ENCODE results near the gene CCDC71L. TPM values are rescaled to one million over a fixed set of nuclear protein-coding genes. Genes with fewer than 3 reads are reported as not detected.

The CCDC71L gene
- total RNA-seq, 2 experiments from 2014 or later, result 16.6 to 17.8 TPM

DNA sequence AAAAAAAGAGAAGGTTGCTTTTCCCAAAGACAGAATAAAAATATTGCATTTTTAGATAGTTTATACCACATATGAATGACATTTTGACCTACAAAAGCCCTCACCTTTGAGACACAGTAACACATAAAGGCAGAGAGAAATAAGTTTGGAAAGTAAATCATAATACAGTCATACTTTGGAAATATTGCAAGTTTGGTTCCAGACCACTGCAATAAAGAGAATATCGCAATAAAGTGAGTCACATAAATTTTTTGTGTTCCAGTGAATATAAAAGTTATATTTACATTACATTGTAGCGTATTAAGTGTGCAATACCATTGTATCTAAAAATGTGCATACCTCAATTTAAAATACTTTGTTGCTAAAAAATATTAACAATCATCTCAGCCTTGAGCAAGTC is 40.3 kb downstream of the CCDC71L start:
- H3K4me1 Mint-ChIP-seq (ENCODE audit: low read depth), result peaks cover 1% of the 10 kb centered on the region
- H3K36me3 Mint-ChIP-seq (ENCODE audit: low read depth), result no peaks in the 10 kb centered on the region
- H3K27me3 Mint-ChIP-seq (ENCODE audit: low read depth), result peaks cover 7% of the 10 kb centered on the region
- ATAC-seq (no peak), DNase-seq (no peak)
- no peaks in the 10 kb centered on the region for H3K9me3 Mint-ChIP-seq (ENCODE audit: insufficient read depth)
- ChIA-PET CTCF (no interaction called here), POLR2A (no interaction called here)
- H3K4me3 Mint-ChIP-seq, result no peak overlapping the region
- no peak overlapping the region for H3K27ac Mint-ChIP-seq

GRCh38 chr7:106620034-106620433 is 40.9 kb downstream of the CCDC71L start:
- no peaks in the 10 kb centered on the region for H3K36me3 Mint-ChIP-seq (ENCODE audit: low read depth)
- H3K4me1 Mint-ChIP-seq (ENCODE audit: low read depth), result no peaks in the 10 kb centered on the region
- no peak overlapping the region for H3K4me3 Mint-ChIP-seq
- CTCF ChIA-PET, result no interaction called here
- H3K27ac Mint-ChIP-seq, result no peak overlapping the region
- ATAC-seq (no peak), DNase-seq (no peak)
- POLR2A ChIA-PET, result no interaction called here
- no peaks in the 10 kb centered on the region for H3K9me3 Mint-ChIP-seq (ENCODE audit: insufficient read depth)
- peaks cover 9% of the 10 kb centered on the region for H3K27me3 Mint-ChIP-seq (ENCODE audit: low read depth)

- Mint-ChIP-seq H3K9me3 (ENCODE audit: insufficient read depth) (no peaks in the 10 kb centered on the region), H3K27ac (no peak overlapping the region), H3K4me1 (ENCODE audit: low read depth) (no peaks in the 10 kb centered on the region), H3K4me3 (no peak overlapping the region), H3K36me3 (ENCODE audit: low read depth) (no peaks in the 10 kb centered on the region), H3K27me3 (ENCODE audit: low read depth) (peaks cover 7% of the 10 kb centered on the region)
- no peak for ATAC-seq
- CTCF ChIA-PET, result no interaction called here
- POLR2A ChIA-PET, result no interaction called here
- DNase-seq, result no peak
Observed at GRCh38 chr7:106619213-106619612, 41.7 kb downstream of the CCDC71L start.

DNA sequence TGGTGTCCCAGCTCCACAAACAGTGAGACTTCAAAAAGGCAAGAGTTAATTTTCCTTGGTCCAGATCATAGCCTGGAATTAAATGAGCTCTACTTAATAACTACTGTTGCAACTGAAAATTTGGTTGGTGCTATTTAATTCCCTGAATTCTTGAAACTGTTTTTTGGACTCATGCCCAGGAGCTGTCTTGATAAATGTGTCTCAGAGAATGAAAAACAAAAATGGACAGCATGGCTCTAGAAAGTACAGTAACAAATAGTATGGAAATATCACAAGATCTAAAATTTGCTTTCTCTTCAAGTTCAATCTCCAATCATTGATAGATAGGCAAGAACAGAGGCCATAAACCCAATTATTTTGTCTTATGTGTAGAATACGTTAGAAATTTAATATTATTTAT is 42.5 kb downstream of the CCDC71L start:
- no peak for DNase-seq
- H3K9me3 Mint-ChIP-seq (ENCODE audit: insufficient read depth), result no peaks in the 10 kb centered on the region
- H3K36me3 Mint-ChIP-seq (ENCODE audit: low read depth), result no peaks in the 10 kb centered on the region
- H3K4me1 Mint-ChIP-seq (ENCODE audit: low read depth), result no peaks in the 10 kb centered on the region
- ChIA-PET CTCF (no interaction called here), POLR2A (no interaction called here)
- H3K27ac Mint-ChIP-seq, result no peak overlapping the region
- no peak overlapping the region for H3K4me3 Mint-ChIP-seq
- H3K27me3 Mint-ChIP-seq (ENCODE audit: low read depth), result peaks cover 5% of the 10 kb centered on the region
- no peak for ATAC-seq

DNA sequence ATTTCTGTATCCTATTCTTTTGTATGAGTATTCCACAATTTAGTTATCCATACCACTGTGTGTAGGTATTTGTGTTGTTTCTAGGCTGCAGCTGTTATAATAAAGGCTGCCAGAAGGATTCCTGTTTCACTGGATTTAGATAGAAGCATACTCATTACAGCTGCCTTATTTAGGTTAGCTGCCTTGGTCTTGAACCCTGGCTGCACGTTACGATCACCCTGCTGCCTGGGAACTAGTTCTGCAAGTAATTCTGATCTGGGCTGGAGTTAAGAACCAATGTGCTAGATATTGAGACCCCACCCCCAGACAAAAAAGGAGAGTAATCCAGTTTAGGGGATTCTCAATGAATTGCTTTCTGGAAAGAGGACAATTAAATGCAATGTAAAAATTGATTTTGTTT is 43.1 kb downstream of the CCDC71L start:
- POLR2A ChIA-PET, result no interaction called here
- Mint-ChIP-seq H3K4me1 (ENCODE audit: low read depth) (no peaks in the 10 kb centered on the region), H3K27ac (no peak overlapping the region), H3K9me3 (ENCODE audit: insufficient read depth) (no peaks in the 10 kb centered on the region), H3K36me3 (ENCODE audit: low read depth) (no peaks in the 10 kb centered on the region), H3K27me3 (ENCODE audit: low read depth) (peaks cover 5% of the 10 kb centered on the region), H3K4me3 (no peak overlapping the region)
- ATAC-seq (no peak), DNase-seq (no peak)
- CTCF ChIA-PET, result no interaction called here

DNA sequence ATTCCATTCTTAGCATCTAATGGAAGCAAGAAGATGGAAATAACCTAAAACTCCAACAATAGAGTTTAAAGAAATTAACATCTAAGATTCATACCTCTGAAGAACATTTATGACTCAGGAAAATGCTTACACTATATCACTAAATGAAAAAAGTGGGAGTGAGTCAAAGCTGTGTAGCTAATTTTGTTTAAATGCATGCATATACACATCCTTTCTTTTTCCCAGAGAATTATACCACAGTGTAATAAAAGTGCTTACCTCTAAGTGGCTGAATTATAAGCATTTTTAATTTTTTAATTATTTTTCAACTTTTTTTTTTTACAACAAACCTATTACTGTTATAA is 44.3 kb downstream of the CCDC71L start:
- Mint-ChIP-seq H3K27ac (no peak overlapping the region), H3K4me1 (ENCODE audit: low read depth) (no peaks in the 10 kb centered on the region), H3K4me3 (no peak overlapping the region), H3K9me3 (ENCODE audit: insufficient read depth) (no peaks in the 10 kb centered on the region), H3K27me3 (ENCODE audit: low read depth) (peaks cover 5% of the 10 kb centered on the region), H3K36me3 (ENCODE audit: low read depth) (no peaks in the 10 kb centered on the region)
- CTCF ChIA-PET, result no interaction called here
- DNase-seq, result no peak
- POLR2A ChIA-PET, result no interaction called here
- no peak for ATAC-seq

DNA sequence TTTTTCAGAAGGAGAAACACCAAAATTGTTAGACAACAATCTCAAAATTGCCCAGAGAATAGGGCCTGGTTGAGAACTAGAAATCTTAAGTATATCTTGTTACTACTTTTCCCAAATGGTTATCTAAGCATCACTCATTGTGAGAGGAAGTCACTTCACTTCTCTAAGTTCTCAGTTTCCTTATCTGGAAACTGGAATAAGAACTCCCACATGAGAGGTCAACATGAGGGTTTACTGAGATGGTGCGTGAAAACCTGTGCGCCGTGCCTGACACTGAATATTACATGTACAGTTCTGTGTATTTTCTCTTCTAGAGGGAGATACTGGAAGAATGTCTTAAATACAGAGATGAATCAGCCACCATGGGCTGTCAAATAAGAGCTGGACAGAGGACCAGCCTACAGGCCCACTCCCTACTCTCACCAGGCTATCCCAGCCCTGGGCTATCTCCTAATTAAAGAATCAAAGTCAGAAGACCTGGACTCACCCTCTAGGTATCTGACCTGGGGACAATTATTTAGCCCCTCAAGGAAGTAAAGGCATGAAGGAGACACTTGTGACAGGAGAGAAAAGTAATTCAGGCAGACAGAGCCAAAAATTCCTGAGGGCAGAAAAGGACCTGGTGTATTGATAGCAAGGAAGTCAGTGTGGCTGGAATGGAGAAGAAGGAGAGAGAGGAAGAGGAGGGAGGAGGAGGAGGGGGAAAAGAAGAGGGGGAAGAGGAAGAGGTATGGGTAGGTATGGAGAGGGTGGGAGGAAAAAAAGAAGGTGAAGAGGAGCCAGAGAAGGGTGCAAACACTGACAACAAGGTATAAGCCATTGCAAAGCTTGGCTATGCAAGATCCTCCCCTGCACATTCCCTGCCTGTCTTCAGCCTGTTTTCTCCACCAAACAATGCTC is 44.9 kb downstream of the CCDC71L start:
- Mint-ChIP-seq H3K9me3 (ENCODE audit: insufficient read depth) (no peaks in the 10 kb centered on the region), H3K4me3 (no peak overlapping the region), H3K27me3 (ENCODE audit: low read depth) (peaks cover 5% of the 10 kb centered on the region), H3K36me3 (ENCODE audit: low read depth) (no peaks in the 10 kb centered on the region), H3K27ac (no peak overlapping the region), H3K4me1 (ENCODE audit: low read depth) (no peaks in the 10 kb centered on the region)
- ATAC-seq (no peak), DNase-seq (no peak)
- POLR2A ChIA-PET, result no interaction called here
- CTCF ChIA-PET, result no interaction called here

- ChIA-PET CTCF (no interaction called here), POLR2A (no interaction called here)
- DNase-seq (no peak), ATAC-seq (no peak)
- Mint-ChIP-seq H3K9me3 (ENCODE audit: insufficient read depth) (no peaks in the 10 kb centered on the region), H3K27ac (no peak overlapping the region), H3K4me1 (ENCODE audit: low read depth) (no peaks in the 10 kb centered on the region), H3K36me3 (ENCODE audit: low read depth) (no peaks in the 10 kb centered on the region), H3K27me3 (ENCODE audit: low read depth) (peaks cover 4% of the 10 kb centered on the region), H3K4me3 (no peak overlapping the region)
Observed at GRCh38 chr7:106614751-106615150, 46.2 kb downstream of the CCDC71L start.

DNA sequence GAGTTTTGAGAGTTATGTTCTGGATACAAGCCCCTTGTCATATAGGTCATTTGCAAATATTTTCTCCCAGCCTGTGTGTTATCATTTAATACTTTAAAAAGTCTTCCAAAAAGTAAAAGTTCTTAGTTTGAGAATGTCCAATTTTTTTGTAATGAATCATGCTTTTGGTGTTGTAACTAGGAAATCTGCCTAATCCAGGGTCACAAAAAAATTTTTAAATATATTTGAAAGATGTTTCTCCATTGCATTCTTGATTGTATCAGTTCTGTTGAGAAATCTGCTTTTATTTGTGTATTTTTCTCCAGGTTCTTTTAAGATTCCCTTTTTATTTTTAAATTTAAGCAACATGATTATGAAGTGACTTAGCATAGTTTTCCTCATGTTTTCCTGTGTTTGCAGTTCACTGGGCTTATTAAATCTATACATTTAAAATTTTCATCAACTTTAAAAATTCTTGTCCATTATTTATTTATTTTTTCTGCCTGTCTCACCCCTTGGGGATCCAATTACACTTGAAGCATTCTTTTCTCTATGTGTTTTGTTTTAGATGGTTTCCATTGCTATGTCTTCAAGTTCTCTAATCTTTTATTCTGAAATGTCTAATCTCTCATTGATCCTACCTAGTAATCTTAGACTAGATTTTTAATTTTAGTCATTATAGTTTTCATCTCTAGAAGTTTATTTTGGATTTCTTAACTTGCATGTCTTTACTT is 47.0 kb downstream of the CCDC71L start:
- peaks cover 2% of the 10 kb centered on the region for H3K27me3 Mint-ChIP-seq (ENCODE audit: low read depth)
- ChIA-PET CTCF (no interaction called here), POLR2A (no interaction called here)
- H3K36me3 Mint-ChIP-seq (ENCODE audit: low read depth), result no peaks in the 10 kb centered on the region
- no peaks in the 10 kb centered on the region for H3K9me3 Mint-ChIP-seq (ENCODE audit: insufficient read depth)
- H3K27ac Mint-ChIP-seq, result no peak overlapping the region
- DNase-seq (no peak), ATAC-seq (no peak)
- H3K4me1 Mint-ChIP-seq (ENCODE audit: low read depth), result no peaks in the 10 kb centered on the region
- H3K4me3 Mint-ChIP-seq, result no peak overlapping the region

GRCh38 chr7:106613279-106613678 is 47.7 kb downstream of the CCDC71L start:
- CTCF ChIA-PET, result no interaction called here
- H3K27ac Mint-ChIP-seq, result no peak overlapping the region
- POLR2A ChIA-PET, result no interaction called here
- no peaks in the 10 kb centered on the region for H3K36me3 Mint-ChIP-seq (ENCODE audit: low read depth)
- DNase-seq, result no peak
- H3K27me3 Mint-ChIP-seq (ENCODE audit: low read depth), result peaks cover 2% of the 10 kb centered on the region
- no peak overlapping the region for H3K4me3 Mint-ChIP-seq
- no peaks in the 10 kb centered on the region for H3K4me1 Mint-ChIP-seq (ENCODE audit: low read depth)
- no peaks in the 10 kb centered on the region for H3K9me3 Mint-ChIP-seq (ENCODE audit: insufficient read depth)
- no peak for ATAC-seq

DNA sequence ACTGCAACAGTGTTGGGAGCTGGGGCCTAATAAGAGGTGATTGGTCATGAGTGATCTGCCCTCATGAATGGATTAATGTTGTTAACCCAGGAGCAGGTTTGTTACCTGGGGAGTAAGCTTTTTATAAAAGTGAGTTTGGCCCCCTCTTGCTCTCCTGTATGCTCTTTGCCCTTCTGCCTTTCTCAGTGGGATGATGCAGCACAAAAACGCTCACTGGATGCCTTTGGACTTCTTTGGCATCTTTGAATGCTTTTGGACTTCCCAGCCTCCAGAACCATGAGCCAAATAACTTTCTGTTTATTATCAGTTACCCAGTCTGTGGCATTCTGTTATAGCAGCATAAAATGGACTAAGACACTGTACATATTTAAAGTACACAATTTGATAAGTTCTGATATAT is 48.5 kb downstream of the CCDC71L start:
- ATAC-seq, result no peak
- ChIA-PET POLR2A (no interaction called here), CTCF (no interaction called here)
- Mint-ChIP-seq H3K4me1 (ENCODE audit: low read depth) (no peaks in the 10 kb centered on the region), H3K27ac (no peak overlapping the region), H3K27me3 (ENCODE audit: low read depth) (peaks cover 2% of the 10 kb centered on the region), H3K9me3 (ENCODE audit: insufficient read depth) (no peaks in the 10 kb centered on the region), H3K36me3 (ENCODE audit: low read depth) (no peaks in the 10 kb centered on the region), H3K4me3 (no peak overlapping the region)
- no peak for DNase-seq

DNA sequence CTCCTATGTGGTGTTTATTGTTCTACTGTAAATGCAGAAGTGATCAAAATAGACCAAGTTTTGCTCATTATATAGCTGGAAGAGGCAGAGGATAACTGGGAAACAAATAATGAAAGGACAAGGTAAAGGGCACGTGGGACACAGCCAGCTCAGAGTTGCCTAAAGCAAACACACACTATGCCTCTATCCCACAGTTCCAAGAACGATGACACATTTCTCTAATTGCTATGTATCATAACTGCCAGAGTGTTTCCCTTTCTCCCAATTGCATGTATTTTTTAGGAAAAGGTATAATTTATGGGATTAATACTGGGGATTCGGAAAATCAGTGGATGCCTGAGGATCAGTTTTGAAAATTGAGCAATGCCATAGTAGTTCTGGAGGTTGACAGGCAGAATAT is 49.0 kb downstream of the CCDC71L start:
- no peak overlapping the region for H3K4me3 Mint-ChIP-seq
- H3K36me3 Mint-ChIP-seq (ENCODE audit: low read depth), result no peaks in the 10 kb centered on the region
- H3K9me3 Mint-ChIP-seq (ENCODE audit: insufficient read depth), result no peaks in the 10 kb centered on the region
- ChIA-PET POLR2A (no interaction called here), CTCF (no interaction called here)
- peaks cover 2% of the 10 kb centered on the region for H3K27me3 Mint-ChIP-seq (ENCODE audit: low read depth)
- no peak for ATAC-seq
- no peak overlapping the region for H3K27ac Mint-ChIP-seq
- no peaks in the 10 kb centered on the region for H3K4me1 Mint-ChIP-seq (ENCODE audit: low read depth)
- DNase-seq, result no peak
